ENCODE data around the gene ALG12. TPM values are rescaled to one million over a fixed set of nuclear protein-coding genes. Genes with fewer than 3 reads are reported as not detected.

The ALG12 gene
- total and polyA plus RNA-seq, 2 of the 8 experiments (the other 6 are each of a cell fraction or from before 2014, with no cell fraction given): 13.4 to 22.5 TPM

DNA sequence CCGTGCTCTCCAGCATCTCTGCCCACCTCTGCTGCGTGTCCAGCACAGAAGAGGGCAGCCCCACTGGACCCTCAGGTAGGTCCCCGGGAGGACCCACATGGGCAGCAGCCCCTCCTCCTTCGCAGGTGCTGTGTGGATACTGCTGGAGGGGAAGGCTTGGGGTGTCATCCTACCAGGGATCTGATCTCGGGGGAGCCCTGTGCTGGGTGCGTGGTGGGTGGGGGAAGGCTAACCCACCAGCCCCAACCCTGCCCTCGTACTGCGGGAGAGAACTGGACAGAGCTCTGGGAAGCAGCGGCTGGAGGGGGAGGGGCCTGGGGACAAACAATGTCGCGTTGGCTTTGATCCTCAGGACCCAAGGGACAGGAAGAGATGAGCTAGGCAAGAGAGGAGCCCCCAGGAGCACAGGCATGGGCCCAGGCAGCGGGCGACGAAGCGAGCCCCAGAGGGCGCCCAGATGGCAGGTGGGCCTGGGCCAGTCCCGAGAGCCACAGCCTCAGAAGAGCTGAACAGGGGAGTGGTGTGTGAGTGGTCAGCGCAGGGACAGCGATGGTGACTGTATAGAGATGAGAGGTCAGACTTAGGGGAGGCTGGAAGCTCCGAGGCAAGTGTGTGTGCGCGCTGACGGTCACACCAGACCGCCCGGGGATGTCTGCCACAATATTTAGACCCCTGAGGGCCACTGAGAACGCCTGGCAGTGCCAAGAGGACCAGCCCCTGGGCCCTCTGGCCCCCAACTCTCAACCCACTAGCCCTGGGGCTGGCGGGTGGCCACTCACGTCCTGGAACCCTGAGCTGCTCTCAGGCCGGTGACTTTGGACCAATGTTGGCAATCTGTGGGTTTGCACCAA lies 40.9 kb upstream of the ALG12 start:
- H2BK15ac ChIP-seq (ENCODE audit: low read length): 0 out of 2 replicates have a peak overlapping the region, but pooled peaks have one; percentile 46
- H3K56ac ChIP-seq (replicated peaks; ENCODE audit: insufficient read length, low read depth, low read length): no peak overlapping the region
- no peak overlapping the region for H3K27ac ChIP-seq (ENCODE audit: low read depth, low read length)
- ChIA-PET POLR2A (ENCODE audit: partially characterized antibody) (interaction anchor here (1.0 to 2.2 kb wide), 4 partner anchors 8 to 13 kb away, joined by 4 to 9 read pairs (median 6); no protein-coding TSS in a partner anchor), CTCF (ENCODE audit: partially characterized antibody) (interaction anchor here (0.9 to 1.2 kb wide), 3 partner anchors 13 to 329 kb away, joined by 3 to 5 read pairs (median 4); no protein-coding TSS in a partner anchor)
- H4K20me1 ChIP-seq (replicated peaks in 1 of 2; ENCODE audit: control insufficient read depth in 1 of 2, insufficient read depth in 2 of 2, low read length in 2 of 2): peaks cover 16 to 17% of the 10 kb centered on the region in 2 experiments
- peaks cover 0 to 12% (median 6%) of the 10 kb centered on the region in 4 experiments; a peak in 6 of 7 replicates for H3K27me3 ChIP-seq (replicated peaks in 1 of 4; ENCODE audit: control insufficient read depth in 3 of 4, extremely low read depth in 1 of 4, insufficient read depth in 3 of 4, low read length in 3 of 4)
- H3K79me2 ChIP-seq (ENCODE audit: control insufficient read depth in 1 of 2, insufficient read depth in 2 of 2, low read length in 2 of 2): peaks cover 0 to 18% of the 10 kb centered on the region in 2 experiments; a peak in 1 of 4 replicates
- no peak overlapping the region for H4K5ac ChIP-seq (ENCODE audit: insufficient read length, low read depth, low read length)
- H2AK5ac ChIP-seq (ENCODE audit: low read depth, low read length): no peak overlapping the region
- peaks cover 0 to 22% (median 12%) of the 10 kb centered on the region in 4 experiments; a peak in 5 of 7 replicates for H3K4me1 ChIP-seq (replicated peaks in 1 of 4; ENCODE audit: control insufficient read depth in 3 of 4, insufficient read depth in 4 of 4, low read length in 3 of 4)
- no peak overlapping the region for H3K23ac ChIP-seq (ENCODE audit: insufficient read length)
- H3K79me1 ChIP-seq (ENCODE audit: low read depth, low read length): 0 out of 2 replicates have a peak, but pooled peaks cover 2% of the 10 kb centered on the region
- H2BK20ac ChIP-seq (ENCODE audit: low read length): no peak overlapping the region
- DNase-seq (ENCODE audit: low read depth in 1 of 2, low spot score in 2 of 2) (no peak), FAIRE-seq (no peak)
- H4K91ac ChIP-seq (replicated peaks; ENCODE audit: insufficient read length, low read length): peak overlapping the region; percentile 74
- H4K8ac ChIP-seq (ENCODE audit: extremely low read depth, insufficient read depth, low read length): no peak overlapping the region; the same call in 1 of the 2 replicates
- peaks cover 13% of the 10 kb centered on the region; the same call in 1 of the 2 replicates for H3K23me2 ChIP-seq (ENCODE audit: low read depth, low read length)
- H3K4me2 ChIP-seq (ENCODE audit: insufficient read depth in 1 of 2, low read depth in 2 of 2, low read length in 2 of 2): peak overlapping the region; percentile 42 to 96
- 84% methylated on average over 29 of the region's 29 CpGs; no CpG with 5 or more reads in 1 of the 2 experiments for WGBS, 2 experiments (ENCODE audit: extremely low coverage in 1 of 2, insufficient coverage in 1 of 2, insufficient read length in 1 of 2, insufficient replicate concordance in 2 of 2, low coverage in 1 of 2, low lambda C conversion rate in 2 of 2, missing lambda C conversion rate in 1 of 2)
- no peak overlapping the region for H2BK5ac ChIP-seq (ENCODE audit: low read depth, low read length)
- H3K4ac ChIP-seq (replicated peaks; ENCODE audit: insufficient read length, low read depth, low read length): peak overlapping the region; percentile 53
- no peak overlapping the region for H3K18ac ChIP-seq (ENCODE audit: extremely low read depth, low read length)
- H3K14ac ChIP-seq (ENCODE audit: insufficient read length): no peak overlapping the region
- no peak overlapping the region for H3K9ac ChIP-seq (replicated peaks in 1 of 4; ENCODE audit: extremely low read depth in 1 of 4, low read depth in 3 of 4, low read length in 3 of 4)
- peaks cover 8 to 17% (median 12%) of the 10 kb centered on the region in 4 experiments; a peak in 6 of 8 replicates for H3K36me3 ChIP-seq (ENCODE audit: control insufficient read depth in 2 of 4, insufficient read depth in 4 of 4, low read length in 3 of 4)
- H2BK12ac ChIP-seq (ENCODE audit: low read depth, low read length): peak overlapping the region; percentile 75; the same call in 1 of the 2 replicates
- no peaks in the 10 kb centered on the region for H3K9me3 ChIP-seq (ENCODE audit: insufficient read depth in 2 of 2, low read depth in 1 of 2, low read length in 1 of 2)
- no peak overlapping the region for H2AFZ ChIP-seq (ENCODE audit: low read length)
- H3K4me3 ChIP-seq (ENCODE audit: extremely low read depth in 1 of 4, insufficient read depth in 2 of 4, low read depth in 3 of 4, low read length in 4 of 4): peak overlapping the region in 1 of 4 experiments; percentile 79; a peak in 4 of 8 replicates
- no peak overlapping the region for H2BK120ac ChIP-seq (replicated peaks; ENCODE audit: low read depth, low read length)
- TF ChIP-seq SIN3A (conservative IDR thresholded peaks at IDR 0.05 in 1 of 2, IDR thresholded peaks at IDR 0.05 in 1 of 2; ENCODE audit: low read depth in 1 of 2, low read length in 2 of 2) (no peak), BACH1 (IDR thresholded peaks at IDR 0.05; ENCODE audit: low read length) (no peak), TCF12 (IDR thresholded peaks at IDR 0.05; ENCODE audit: low read depth, low read length) (no peak), BCL11A (IDR thresholded peaks at IDR 0.05; ENCODE audit: low read depth in 2 of 2, low read length in 2 of 2) (no peak), SRF (IDR thresholded peaks at IDR 0.05; ENCODE audit: low read depth, low read length) (no peak), KDM4A (IDR thresholded peaks at IDR 0.05; ENCODE audit: low read depth, low read length, severe bottlenecking) (no peak)
- TF ChIP-seq, protein P1, sequence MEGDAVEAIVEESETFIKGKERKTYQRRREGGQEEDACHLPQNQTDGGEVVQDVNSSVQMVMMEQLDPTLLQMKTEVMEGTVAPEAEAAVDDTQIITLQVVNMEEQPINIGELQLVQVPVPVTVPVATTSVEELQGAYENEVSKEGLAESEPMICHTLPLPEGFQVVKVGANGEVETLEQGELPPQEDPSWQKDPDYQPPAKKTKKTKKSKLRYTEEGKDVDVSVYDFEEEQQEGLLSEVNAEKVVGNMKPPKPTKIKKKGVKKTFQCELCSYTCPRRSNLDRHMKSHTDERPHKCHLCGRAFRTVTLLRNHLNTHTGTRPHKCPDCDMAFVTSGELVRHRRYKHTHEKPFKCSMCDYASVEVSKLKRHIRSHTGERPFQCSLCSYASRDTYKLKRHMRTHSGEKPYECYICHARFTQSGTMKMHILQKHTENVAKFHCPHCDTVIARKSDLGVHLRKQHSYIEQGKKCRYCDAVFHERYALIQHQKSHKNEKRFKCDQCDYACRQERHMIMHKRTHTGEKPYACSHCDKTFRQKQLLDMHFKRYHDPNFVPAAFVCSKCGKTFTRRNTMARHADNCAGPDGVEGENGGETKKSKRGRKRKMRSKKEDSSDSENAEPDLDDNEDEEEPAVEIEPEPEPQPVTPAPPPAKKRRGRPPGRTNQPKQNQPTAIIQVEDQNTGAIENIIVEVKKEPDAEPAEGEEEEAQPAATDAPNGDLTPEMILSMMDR (IDR thresholded peaks at IDR 0.05; ENCODE audit: control extremely low read depth in 1 of 3, insufficient read depth in 1 of 3, low read depth in 1 of 3, low read length in 3 of 3): no peak

All from H1 (cell line).